Nephron progenitor cell (in vitro differentiated cells): ENCODE measurements around the gene PNPLA3.
A peak's percentile ranks its signal among the peaks of the same experiment; 100 is the strongest.

Experiments used
- DNase-seq: peaks from one replicate; pipeline ENCODE4 v3.0.0; 2021
- H3K27ac Mint-ChIP-seq: 2 replicates; pipeline ENCODE4 v1.8.0; 2021; ENCODE audit warnings: mild to moderate bottlenecking, moderate library complexity, mixed read lengths
- H3K27me3 Mint-ChIP-seq: 2 replicates; pipeline ENCODE4 v1.8.0; 2021; ENCODE audit warnings: mild to moderate bottlenecking, low read depth, mixed read lengths; ENCODE audit not compliant: poor library complexity
- H3K36me3 Mint-ChIP-seq: 2 replicates; pipeline ENCODE4 v1.8.0; 2021; ENCODE audit warnings: low read depth, mixed read lengths
- H3K4me1 Mint-ChIP-seq: 2 replicates; pipeline ENCODE4 v1.8.0; 2021; ENCODE audit warnings: mixed read lengths
- H3K4me3 Mint-ChIP-seq: 2 replicates; pipeline ENCODE4 v1.8.0; 2021; ENCODE audit warnings: mild to moderate bottlenecking, moderate library complexity, mixed read lengths
- H3K9me3 Mint-ChIP-seq: 2 replicates; pipeline ENCODE4 v1.8.0; 2021; ENCODE audit warnings: mild to moderate bottlenecking, moderate library complexity, mixed read lengths
- CTCF ChIP-seq: fragments of 200-600 bp; sonication (generic); IDR thresholded peaks from 2 replicates; pipeline ENCODE4 v1.5.0; 2021; ENCODE audit warnings: antibody characterized with exemption

The PNPLA3 gene

GRCh38 chr22:43888740-43889139, 34.9 kb upstream of the PNPLA3 start:
- Mint-ChIP-seq H3K27me3 (peaks cover 78% of the 10 kb centered on the region), H3K27ac (no peak overlapping the region)
- DNase-seq = no peak

GRCh38 chr22:43889201-43889859, 34.3 kb upstream of the PNPLA3 start:
- no peak for DNase-seq
- no peak overlapping the region for H3K27ac Mint-ChIP-seq
- no peaks in the 10 kb centered on the region for H3K36me3 Mint-ChIP-seq
- H3K9me3 Mint-ChIP-seq = no peaks in the 10 kb centered on the region
- TF ChIP-seq CTCF = no peak
- H3K27me3 Mint-ChIP-seq = peaks cover 83% of the 10 kb centered on the region
- H3K4me3 Mint-ChIP-seq = no peak overlapping the region
- H3K4me1 Mint-ChIP-seq = no peaks in the 10 kb centered on the region

More at GRCh38 chr22:43888740-43889139, 34.9 kb upstream of the PNPLA3 start:
- TF ChIP-seq CTCF = no peak
- H3K36me3 Mint-ChIP-seq = no peaks in the 10 kb centered on the region
- no peak overlapping the region for H3K4me3 Mint-ChIP-seq
- H3K9me3 Mint-ChIP-seq = no peaks in the 10 kb centered on the region
- H3K4me1 Mint-ChIP-seq = no peaks in the 10 kb centered on the region

GRCh38 chr22:43889860-43890253, 33.7 kb upstream of the PNPLA3 start:
- H3K36me3 Mint-ChIP-seq = no peaks in the 10 kb centered on the region
- no peaks in the 10 kb centered on the region for H3K9me3 Mint-ChIP-seq
- no peak overlapping the region for H3K4me3 Mint-ChIP-seq
- no peak overlapping the region for H3K27ac Mint-ChIP-seq
- TF ChIP-seq CTCF = no peak
- no peak for DNase-seq
- H3K4me1 Mint-ChIP-seq = no peaks in the 10 kb centered on the region
- H3K27me3 Mint-ChIP-seq = peaks cover 85% of the 10 kb centered on the region

- no peak overlapping the region for H3K27ac Mint-ChIP-seq
- H3K27me3 Mint-ChIP-seq = peaks cover 89% of the 10 kb centered on the region
- no peak overlapping the region for H3K4me3 Mint-ChIP-seq
- no peaks in the 10 kb centered on the region for H3K9me3 Mint-ChIP-seq
- no peaks in the 10 kb centered on the region for H3K36me3 Mint-ChIP-seq
- no peaks in the 10 kb centered on the region for H3K4me1 Mint-ChIP-seq
- no peak for DNase-seq
- no peak for TF ChIP-seq CTCF
These were observed 32.7 kb upstream of the PNPLA3 start for GRCh38 chr22:43890901-43891331.

- H3K27me3 Mint-ChIP-seq = peaks cover 86% of the 10 kb centered on the region
- TF ChIP-seq CTCF = no peak
- no peak within 1 kb of the TSS for H3K4me3 Mint-ChIP-seq
- H3K9me3 Mint-ChIP-seq = no peaks in the 10 kb centered on the region
- DNase-seq = peak; percentile 52
- H3K27ac Mint-ChIP-seq = no peak within 1 kb of the TSS
- H3K4me1 Mint-ChIP-seq = no peaks in the 10 kb centered on the region
- H3K36me3 Mint-ChIP-seq = no peaks in the 10 kb centered on the region
These were observed 32.0 kb upstream of the PNPLA3 start, which contains the start of gene PNPLA5 for GRCh38 chr22:43891360-43892182. TSS of gene PNPLA5 (minus strand) at chr22:43892013. CDS start at chr22:43891880, 133 bp downstream.
